NCI-H2171 treated with DMSO at 0.1 percent for 48 hours (cell line): ENCODE measurements around the gene MYOF.

Source experiments
- DNase-seq: peaks from one replicate; lab custom pipeline; 2025; lab: John Stamatoyannopoulos, UW

The MYOF gene, protein sequence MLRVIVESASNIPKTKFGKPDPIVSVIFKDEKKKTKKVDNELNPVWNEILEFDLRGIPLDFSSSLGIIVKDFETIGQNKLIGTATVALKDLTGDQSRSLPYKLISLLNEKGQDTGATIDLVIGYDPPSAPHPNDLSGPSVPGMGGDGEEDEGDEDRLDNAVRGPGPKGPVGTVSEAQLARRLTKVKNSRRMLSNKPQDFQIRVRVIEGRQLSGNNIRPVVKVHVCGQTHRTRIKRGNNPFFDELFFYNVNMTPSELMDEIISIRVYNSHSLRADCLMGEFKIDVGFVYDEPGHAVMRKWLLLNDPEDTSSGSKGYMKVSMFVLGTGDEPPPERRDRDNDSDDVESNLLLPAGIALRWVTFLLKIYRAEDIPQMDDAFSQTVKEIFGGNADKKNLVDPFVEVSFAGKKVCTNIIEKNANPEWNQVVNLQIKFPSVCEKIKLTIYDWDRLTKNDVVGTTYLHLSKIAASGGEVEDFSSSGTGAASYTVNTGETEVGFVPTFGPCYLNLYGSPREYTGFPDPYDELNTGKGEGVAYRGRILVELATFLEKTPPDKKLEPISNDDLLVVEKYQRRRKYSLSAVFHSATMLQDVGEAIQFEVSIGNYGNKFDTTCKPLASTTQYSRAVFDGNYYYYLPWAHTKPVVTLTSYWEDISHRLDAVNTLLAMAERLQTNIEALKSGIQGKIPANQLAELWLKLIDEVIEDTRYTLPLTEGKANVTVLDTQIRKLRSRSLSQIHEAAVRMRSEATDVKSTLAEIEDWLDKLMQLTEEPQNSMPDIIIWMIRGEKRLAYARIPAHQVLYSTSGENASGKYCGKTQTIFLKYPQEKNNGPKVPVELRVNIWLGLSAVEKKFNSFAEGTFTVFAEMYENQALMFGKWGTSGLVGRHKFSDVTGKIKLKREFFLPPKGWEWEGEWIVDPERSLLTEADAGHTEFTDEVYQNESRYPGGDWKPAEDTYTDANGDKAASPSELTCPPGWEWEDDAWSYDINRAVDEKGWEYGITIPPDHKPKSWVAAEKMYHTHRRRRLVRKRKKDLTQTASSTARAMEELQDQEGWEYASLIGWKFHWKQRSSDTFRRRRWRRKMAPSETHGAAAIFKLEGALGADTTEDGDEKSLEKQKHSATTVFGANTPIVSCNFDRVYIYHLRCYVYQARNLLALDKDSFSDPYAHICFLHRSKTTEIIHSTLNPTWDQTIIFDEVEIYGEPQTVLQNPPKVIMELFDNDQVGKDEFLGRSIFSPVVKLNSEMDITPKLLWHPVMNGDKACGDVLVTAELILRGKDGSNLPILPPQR (N-terminal part only)

DNA sequence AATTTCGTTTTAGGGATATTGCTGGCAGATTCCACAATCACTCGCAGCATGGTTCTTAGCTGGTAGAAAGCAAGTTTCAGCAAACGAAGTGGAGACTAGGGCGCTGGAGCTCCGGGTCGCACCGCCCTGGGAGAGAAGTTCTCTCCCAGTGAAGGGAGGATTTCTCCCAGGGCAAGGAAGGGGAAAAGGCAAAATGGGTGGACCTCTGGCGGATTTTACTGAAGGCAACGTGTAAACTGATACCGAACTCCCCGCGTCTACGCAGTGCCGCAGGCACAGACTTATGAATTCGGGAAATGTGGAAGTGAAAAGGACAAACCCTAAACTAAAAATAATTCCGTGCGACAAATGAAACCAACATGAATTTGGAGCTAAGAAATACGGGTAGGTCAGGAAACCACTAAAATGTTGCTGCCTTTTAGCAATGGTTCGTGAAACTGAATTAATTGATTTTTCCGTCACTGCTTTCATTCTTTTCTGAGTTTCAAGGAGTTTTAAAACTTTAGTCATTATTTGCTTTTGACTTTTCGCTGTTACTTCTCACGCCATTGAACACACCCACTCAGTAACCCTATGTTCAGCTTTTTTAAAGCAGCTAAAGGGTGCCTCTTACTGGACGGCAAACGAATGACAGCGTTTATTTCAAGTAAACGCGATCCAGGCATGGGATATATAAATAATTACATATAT, at the start of gene MYOF:
MYOF (minus strand) TSS at position 190 of the 690 bp plus-strand sequence; CDS start at position 50, 140 bp downstream.
- peak; percentile 51 for DNase-seq

GRCh38 chr10:93518531-93518930, 36.4 kb upstream of the MYOF start:
- no peak for DNase-seq

- no peak for DNase-seq
Measured at GRCh38 chr10:93516006-93516380, 33.9 kb upstream of the MYOF start.

GRCh38 chr10:93515071-93516005, 33.2 kb upstream of the MYOF start:
- no peak for DNase-seq

DNA sequence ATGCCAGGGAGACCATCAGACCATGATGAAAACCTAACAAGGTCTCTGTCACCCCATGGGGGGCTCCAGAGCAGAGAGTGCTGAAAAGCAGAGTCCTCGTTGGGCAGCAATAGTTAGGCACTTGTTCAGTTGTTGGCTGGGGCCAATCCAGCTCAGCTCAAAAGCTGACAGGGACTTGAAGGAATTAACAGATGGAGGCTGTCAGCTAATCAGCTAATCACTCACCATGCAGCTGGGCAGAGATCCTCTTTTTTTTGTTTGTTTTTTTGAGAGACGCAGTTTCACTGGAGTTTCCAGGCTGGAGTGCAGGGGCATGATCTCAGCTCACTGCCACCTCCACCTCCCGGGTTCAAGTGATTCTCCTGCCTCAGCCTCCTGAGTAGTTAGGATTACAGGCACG, 32.4 kb upstream of the MYOF start:
- DNase-seq = peak; percentile 14

GRCh38 chr10:93513091-93513490, 31.0 kb upstream of the MYOF start:
- no peak for DNase-seq

DNA sequence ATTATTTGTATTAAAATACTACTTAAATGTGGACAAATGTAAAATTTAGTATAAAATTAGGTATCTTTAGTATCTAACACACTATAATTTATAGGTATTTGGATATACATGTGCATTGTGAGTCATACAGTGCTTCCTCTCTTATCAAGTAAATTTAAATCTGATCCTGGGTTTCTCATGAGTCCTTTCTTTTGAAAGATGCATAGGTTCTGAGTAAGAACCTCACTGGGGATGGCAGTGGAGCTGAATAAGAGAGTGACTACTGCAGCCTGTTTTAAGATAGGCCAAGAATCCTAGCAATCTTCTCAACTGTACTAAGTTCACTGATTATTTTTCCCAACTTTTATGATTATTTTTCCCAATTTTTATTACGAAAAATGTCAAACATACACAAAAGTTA, 30.4 kb upstream of the MYOF start:
- no peak for DNase-seq

DNA sequence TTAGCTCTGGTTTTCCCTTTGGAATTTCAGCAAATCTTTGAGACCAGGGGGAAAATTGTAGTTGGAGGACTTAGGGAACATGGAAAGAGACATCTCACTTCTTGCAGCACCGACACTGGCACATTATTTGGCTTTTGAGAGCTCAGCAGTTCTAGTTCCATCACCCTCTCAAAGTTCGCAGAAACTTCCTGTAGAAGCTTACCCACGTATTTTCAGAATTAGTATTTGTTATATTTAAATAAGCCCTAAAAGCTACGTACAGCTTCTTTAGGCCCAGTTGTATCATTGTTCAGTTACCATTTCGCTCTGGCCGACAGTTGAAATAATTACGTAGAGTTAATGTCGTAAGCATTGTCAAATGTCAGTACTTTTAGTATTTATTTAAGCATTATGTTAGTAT, 27.7 kb upstream of the MYOF start:
- DNase-seq = no peak

DNA sequence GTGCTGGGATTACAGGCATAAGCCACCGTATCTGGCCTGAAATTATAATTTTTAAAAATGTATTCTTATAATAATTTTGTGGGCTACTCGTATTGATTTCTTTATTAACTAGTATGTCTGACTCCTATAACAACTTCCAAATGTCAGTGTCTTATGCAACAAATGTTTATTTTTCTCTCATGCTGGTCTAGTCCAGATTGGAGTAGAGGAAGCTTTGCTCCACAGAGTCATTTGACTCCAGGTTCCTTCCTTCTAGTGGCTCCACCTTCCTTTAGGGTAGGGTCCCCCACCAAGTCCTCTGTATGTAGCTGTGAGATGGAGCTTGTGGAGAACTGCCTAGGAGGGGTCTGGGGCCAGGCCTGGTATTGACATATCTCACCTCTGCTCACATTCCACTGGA, 22.9 kb upstream of the MYOF start:
- no peak for DNase-seq

GRCh38 chr10:93503075-93503474, 20.9 kb upstream of the MYOF start:
- DNase-seq = no peak

DNA sequence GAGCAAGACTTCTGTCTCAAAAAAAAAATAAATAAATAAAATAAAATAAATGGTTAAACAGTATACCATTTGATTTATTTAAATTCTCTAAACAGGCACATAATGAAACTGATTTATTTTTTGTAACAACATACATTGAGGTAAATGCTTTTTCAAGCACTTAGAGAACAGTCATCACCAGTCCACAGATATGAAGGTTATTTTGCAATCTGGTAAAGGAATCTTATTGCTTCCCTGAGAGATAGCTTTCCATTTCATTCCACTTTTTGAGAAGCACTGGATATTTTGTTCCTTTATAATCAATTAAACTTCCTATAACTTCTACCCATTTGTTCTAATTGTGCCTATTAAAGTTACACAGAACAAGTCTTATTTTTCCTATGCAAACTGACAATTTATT, 19.5 kb upstream of the MYOF start:
- DNase-seq = no peak

DNA sequence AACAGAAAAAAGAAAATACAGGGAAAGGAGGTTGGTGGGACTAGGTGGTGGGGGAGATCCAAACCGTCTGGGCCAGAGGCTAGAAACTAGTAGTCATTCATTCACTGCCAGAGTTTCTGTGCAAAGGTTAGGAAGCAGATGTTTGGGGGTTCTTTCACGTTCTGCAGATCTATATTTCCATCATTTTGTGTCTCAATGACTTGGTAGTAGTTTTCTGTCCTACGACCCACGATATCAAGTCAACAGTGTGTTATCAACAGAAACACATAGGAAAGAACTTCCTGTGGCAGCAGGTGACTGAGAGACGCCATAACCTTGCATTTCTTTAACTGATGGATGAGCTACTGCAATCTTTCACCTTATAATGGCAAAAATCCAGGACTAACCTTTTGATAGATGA, 16.0 kb upstream of the MYOF start:
- no peak for DNase-seq

- DNase-seq = peak; percentile 87
Measured at GRCh38 chr10:93496322-93497041, 14.3 kb upstream of the MYOF start, which contains the start of gene CEP55. TSS of gene CEP55 (plus strand) at chr10:93496612. CDS start at chr10:93500052, 3,440 bp downstream.

- DNase-seq = peak; percentile 63
Measured at GRCh38 chr10:93495654-93496321, 13.7 kb upstream of the MYOF start.

DNA sequence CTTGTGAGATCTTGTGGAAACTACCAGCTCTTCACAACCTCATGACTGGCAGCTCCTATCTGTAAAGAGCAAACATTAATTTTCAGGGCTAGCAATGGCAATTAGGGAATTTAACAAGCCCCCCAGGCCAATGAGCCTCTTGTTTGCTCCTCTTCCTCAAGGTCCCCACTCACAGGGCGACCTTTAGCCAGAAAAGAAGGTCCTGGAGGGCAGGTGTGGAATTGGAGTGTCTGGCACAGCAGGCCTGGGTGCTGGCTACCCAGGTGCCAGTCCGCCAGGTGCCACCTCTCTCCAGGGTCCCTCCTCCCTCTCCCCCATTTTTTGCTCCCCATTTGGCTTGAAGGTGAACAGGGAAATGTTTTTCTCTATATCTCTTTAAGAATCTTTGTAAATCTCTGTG, 12.4 kb upstream of the MYOF start:
- no peak for DNase-seq

- no peak for DNase-seq
Measured at GRCh38 chr10:93493162-93493561, 11.0 kb upstream of the MYOF start.

DNA sequence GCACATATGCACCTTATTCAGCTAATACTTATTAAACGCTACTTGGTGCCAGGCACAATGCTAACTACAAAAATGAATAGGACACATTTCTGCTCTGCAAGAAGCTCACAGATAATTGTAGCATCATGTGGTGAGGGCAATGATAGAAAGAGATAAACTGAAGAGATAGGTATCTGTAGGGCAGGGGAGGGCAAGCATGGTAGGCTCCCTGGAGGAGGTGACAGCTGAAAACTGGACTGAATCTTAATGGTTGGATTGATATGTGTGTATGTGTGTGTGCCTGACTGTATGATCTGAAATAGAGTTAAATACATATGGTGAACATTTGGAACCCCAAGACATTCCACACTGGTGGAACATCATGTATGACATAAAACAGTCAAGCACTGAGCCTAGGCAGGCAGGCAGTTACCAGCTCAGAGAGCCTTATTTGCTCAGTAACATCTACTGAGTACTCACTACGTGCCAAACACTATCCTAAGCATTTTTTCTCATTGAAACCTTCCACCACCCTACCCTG, 9.5 kb upstream of the MYOF start:
- no peak for DNase-seq

- DNase-seq = no peak
Measured at GRCh38 chr10:93488956-93489528, 6.9 kb upstream of the MYOF start.

DNA sequence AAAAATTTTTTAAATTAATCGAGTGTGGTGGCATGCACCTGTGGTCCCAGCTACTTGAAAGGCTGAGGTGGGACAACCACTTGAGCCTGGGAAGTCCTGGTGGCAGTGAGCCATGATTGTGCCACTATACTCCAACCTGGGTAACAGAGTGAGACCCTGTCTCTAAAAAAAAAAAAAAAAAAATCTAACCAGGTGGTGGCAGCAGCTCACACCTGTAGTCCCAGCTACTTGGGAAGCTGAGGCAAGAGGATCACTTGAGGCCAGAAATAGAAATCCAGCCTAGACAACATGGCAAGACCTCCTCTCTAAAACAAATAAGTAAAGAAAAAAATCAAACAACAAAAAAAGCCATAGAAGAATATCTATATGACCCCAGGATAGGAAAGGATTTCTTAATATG, 3.6 kb upstream of the MYOF start:
- peak; percentile 11 for DNase-seq
